ENCODE measurements around the gene TCEANC2. TPM values are rescaled to one million over a fixed set of nuclear protein-coding genes. Genes with fewer than 3 reads are reported as not detected.

TCEANC2 gene
- total RNA-seq, 2 donors from 2014 or later: 3.4 to 4.4 TPM

DNA sequence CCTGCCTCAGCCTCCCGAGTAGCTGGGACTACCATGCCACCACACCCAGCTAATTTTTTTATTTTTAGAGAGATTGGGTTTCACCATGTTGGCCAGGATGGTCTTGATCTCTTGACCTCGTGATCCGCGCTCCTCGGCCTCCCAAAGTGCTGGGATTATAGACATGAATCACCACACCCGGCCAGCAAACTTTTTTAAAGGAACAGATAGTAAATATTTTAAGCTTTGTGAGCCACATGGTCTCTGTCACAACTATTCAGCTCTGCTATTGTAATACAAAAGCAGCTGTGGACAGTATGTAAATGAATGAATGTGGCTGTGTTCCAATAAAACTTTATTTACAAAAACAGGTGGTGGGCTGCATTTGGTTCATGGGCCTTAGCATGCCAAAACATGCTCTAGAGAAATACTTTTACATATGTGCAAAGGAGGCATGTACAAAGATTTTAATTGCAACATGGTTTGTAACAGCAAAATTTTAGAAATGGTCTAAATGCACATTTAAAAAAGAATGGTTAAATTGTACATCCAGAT is 52.4 kb downstream of the TCEANC2 start:
- ATAC-seq: no peak
- DNase-seq: no peak
- intact Hi-C loops (cut with DNase I, micrococcal nuclease): no loop called here

DNA sequence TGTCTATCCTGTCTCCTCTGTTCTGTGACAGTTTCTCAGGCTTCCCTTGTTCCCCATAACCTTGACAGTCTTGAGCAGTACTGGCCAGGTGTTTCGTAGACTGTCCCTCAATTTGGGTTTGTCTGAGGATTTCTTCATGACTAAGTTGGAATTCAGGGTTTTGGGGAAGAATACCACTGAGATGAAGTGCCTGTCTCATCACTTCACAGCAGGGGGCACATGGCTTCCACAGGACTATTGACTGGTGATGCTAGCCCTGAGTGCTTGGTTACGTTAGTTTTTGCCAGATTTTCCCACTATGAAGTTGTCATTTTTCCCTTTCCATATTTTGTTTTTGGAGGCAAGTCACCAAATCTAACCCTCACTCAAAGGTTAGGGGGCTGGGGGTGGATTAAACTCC is 53.7 kb downstream of the TCEANC2 start:
- DNase-seq: no peak
- ATAC-seq: no peak
- intact Hi-C loops (cut with DNase I, micrococcal nuclease): no loop called here

DNA sequence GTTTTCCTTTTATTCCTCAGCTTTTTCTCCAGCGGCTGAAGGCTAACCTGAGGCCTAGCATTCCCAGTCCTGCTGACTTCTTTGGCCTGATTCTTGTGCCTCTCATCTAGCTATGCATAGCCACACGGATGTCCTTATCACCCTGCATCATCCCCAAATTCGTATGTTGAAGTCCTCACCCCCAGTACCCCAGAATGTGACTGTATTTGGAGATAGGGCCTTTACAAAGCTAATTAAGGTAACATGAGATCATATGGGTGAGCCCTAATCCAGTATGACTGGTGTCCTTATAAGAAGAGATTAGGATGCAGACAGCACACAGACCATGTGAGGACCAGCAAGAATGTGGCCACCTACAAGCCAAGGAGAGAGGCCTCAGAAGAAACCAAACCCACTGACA is 54.7 kb downstream of the TCEANC2 start:
- ATAC-seq: no peak
- intact Hi-C loops (cut with DNase I, micrococcal nuclease): no loop called here
- DNase-seq: no peak

DNA sequence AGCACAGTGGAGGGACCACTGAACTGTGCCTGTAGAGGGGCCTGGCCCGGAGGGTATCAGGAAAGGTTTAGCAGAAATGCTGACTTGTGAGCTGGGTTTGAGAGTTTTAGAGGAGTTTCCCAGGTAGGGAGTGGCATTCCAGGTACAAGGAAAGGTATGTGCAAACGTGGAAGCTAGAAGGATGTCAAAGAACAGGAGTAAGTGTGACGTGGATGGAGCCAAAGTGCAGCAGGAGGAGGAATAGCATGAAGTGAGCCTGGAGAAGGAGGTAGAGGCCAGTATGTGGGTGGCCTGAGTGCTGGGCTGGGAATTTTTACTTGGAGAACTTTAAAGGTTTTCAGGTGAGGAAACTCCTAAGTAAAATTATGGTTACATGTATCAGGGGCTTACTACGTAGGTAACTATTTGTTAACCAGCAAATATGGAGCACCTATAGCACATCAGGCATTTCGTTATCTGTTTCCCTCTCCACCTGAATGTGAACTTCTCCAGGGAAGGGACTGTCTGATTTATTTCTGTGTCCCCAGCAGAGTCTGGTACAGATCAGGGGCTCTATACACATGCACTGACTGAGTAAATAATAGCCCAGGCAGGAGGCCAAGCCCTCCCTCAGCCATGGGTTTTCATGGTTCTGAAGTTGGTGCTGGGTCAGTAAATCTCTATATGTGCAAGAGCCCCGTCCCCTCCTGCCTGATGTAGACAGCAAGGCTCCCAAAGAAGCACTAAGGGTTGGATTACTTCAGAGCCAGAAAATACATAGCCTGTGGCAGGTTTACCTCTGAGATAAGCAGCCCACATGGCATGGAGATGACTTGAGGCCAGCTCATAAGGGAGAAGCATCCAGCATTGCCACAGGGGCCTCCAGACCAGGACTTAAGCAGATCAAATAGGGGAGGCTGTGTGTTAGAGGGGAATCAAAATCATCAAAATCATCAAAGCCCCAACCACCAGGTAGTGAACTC is 56.0 kb downstream of the TCEANC2 start:
- DNase-seq: no peak
- peak; percentile 62 for ATAC-seq
- intact Hi-C loops (cut with DNase I, micrococcal nuclease): no loop called here

GRCh38 chr1:54110996-54111395 is 57.6 kb downstream of the TCEANC2 start:
- ATAC-seq (no peak), DNase-seq (no peak)
- intact Hi-C loops (cut with DNase I, micrococcal nuclease): no loop called here

- ATAC-seq: no peak
- no peak for DNase-seq
- intact Hi-C loops (cut with DNase I, micrococcal nuclease): no loop called here
These were observed 58.2 kb downstream of the TCEANC2 start for GRCh38 chr1:54111624-54112023.

DNA sequence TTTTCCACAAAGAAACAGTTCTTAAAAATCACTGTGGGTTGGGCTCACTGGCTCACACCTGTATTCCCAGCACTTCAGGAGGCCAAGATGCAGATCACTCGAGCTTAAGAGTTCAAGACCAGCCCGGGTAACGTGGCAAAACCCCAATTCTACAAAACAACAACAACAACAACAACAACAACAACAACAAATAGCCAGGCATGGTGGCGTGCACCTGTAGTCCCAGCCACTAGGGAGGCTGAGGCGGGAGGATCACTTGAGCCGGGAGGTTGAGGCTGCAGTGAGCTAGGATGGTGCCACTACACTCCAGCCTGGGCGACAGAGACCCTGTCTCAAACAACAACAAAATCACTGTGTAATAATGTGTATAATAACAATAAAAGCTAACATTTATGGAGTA is 58.6 kb downstream of the TCEANC2 start:
- intact Hi-C loops (cut with DNase I, micrococcal nuclease): no loop called here
- ATAC-seq (no peak), DNase-seq (no peak)

GRCh38 chr1:54112705-54113368 is 59.4 kb downstream of the TCEANC2 start:
- ATAC-seq: peak; percentile 31
- intact Hi-C loops (cut with DNase I, micrococcal nuclease): no loop called here
- no peak for DNase-seq

- intact Hi-C loops (cut with DNase I, micrococcal nuclease): no loop called here
- DNase-seq: no peak
- no peak for ATAC-seq
These were observed 60.6 kb downstream of the TCEANC2 start for GRCh38 chr1:54114001-54114400.

- ATAC-seq (no peak), DNase-seq (no peak)
- intact Hi-C loops (cut with DNase I, micrococcal nuclease): no loop called here
These were observed 61.5 kb downstream of the TCEANC2 start for GRCh38 chr1:54114955-54115354.

GRCh38 chr1:54115520-54115919 is 62.1 kb downstream of the TCEANC2 start:
- ATAC-seq: no peak
- no peak for DNase-seq
- intact Hi-C loops (cut with DNase I, micrococcal nuclease): no loop called here

DNA sequence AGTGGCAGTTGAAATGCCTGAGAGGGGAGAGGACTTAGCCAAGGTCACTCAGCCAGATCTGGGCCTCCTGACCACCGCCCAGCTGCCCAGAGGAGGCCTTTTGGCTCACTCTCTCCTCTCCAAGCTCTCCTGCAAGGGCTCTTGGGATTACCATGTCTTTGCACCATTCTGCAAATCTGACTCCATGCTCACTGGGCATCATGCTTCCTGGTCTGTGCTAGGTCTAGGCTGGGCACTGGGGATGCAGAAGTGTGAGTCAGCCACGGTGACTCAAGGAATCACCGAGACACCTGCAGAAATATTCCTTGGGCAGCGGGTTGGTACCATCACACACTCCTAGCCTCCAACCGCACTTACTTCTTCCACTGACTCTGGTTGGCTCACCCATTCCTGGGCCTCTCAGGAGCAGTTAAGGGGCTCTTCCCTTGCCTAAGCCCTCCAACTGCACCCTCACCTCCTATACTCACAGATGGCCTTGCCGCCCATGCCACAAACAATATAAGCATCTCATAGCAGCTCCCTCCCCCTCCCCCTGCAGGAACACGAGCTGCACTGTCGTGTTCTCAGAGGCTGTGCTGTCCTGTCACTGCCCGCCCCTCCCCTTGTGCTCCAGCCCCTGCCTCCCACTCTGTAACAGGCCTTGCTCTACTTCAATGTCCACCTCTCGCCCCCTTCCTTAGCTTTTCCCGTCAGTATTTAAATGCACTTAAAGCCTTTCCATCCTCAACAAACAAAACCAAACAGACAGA is 64.6 kb downstream of the TCEANC2 start:
- intact Hi-C loops (cut with DNase I, micrococcal nuclease): no loop called here
- no peak for DNase-seq
- ATAC-seq: no peak

GRCh38 chr1:54118704-54119103 is 65.3 kb downstream of the TCEANC2 start:
- no peak for ATAC-seq
- DNase-seq: no peak
- intact Hi-C loops (cut with DNase I, micrococcal nuclease): no loop called here

- ATAC-seq (no peak), DNase-seq (no peak)
- intact Hi-C loops (cut with DNase I, micrococcal nuclease): loop anchor here (5.0 to 10.0 kb wide), 2 partner anchors 287 to 375 kb away; partner anchors contain the start of gene SSBP3 (in 1 of the 2)
These were observed 66.8 kb downstream of the TCEANC2 start for GRCh38 chr1:54120018-54120697.

GRCh38 chr1:54120698-54121481 is 67.5 kb downstream of the TCEANC2 start:
- peak; percentile 47 for ATAC-seq
- intact Hi-C loops (cut with DNase I, micrococcal nuclease): loop anchor here (5.0 to 10.0 kb wide), 2 partner anchors 286 to 374 kb away; partner anchors contain the start of gene SSBP3 (in 1 of the 2)

DNA sequence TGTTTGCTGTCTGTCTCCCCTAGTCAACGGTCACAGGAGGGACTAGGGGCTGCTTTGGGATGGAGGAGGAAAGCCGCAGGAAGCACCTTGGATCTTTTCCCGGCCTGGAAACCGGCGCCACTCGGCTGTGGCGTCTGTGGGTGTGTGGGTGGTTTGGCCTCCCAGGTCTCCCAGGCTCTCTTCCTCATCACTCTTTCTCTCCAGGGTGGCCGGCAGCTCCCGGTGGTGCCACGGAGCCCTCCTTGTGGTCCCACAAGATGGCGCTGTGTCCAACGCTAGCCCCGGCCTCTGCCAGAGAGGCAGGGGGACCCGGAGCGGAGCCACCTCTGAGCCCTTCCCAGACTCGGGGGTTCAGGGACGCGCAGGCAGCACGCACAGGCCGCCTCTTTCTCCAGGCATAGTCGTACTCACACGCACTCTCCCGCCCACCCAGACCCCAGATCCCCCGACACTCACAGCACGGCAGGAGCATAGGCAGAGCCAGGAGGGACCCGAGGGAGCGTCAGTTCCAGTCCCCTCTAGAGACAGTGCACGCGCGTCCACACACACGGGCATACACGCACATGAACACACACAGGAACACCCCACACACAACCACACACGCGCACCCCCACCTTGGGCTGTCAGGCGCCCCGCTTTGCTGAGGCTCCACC is 68.2 kb downstream of the TCEANC2 start:
- DNase-seq (peak; percentile 76 to 86), ATAC-seq (peak; percentile 82)
- intact Hi-C loops (cut with DNase I, micrococcal nuclease): loop anchor here (5.0 to 10.0 kb wide), 2 partner anchors 286 to 373 kb away; partner anchors contain the start of gene SSBP3 (in 1 of the 2)

More at GRCh38 chr1:54120698-54121481, 67.5 kb downstream of the TCEANC2 start:
- peak in 1 of 2 donors; percentile 22 for DNase-seq
